ENCODE data around the gene MSX1.

DNA sequence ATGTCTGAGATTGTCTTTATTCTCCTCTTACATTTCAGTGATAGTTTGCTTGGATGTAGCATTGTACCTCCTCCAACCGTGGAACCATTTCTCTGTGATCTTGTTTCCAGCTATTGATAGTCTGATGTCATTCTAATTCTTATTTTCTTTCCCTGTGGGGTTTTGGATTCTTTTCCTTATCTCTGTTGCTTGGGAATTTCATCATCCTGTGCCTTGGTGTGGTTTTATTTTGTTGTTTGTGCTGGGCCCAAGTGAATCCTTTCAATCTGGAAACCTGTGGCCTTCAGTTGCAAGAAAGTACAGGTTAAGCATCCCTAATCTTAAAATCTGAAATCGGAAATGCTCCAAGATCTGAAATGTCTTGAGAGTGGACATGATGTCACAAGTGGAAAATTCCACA is 22.0 kb downstream of the MSX1 start:
- TF ChIP-seq, protein P1, sequence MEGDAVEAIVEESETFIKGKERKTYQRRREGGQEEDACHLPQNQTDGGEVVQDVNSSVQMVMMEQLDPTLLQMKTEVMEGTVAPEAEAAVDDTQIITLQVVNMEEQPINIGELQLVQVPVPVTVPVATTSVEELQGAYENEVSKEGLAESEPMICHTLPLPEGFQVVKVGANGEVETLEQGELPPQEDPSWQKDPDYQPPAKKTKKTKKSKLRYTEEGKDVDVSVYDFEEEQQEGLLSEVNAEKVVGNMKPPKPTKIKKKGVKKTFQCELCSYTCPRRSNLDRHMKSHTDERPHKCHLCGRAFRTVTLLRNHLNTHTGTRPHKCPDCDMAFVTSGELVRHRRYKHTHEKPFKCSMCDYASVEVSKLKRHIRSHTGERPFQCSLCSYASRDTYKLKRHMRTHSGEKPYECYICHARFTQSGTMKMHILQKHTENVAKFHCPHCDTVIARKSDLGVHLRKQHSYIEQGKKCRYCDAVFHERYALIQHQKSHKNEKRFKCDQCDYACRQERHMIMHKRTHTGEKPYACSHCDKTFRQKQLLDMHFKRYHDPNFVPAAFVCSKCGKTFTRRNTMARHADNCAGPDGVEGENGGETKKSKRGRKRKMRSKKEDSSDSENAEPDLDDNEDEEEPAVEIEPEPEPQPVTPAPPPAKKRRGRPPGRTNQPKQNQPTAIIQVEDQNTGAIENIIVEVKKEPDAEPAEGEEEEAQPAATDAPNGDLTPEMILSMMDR (IDR thresholded peaks at IDR 0.05), result no peak
- TF ChIP-seq POLR2A (IDR thresholded peaks at IDR 0.05), result no peak
